ENCODE data around the gene MBOAT2. TPM values are rescaled to one million over a fixed set of nuclear protein-coding genes. Genes with fewer than 3 reads are reported as not detected.
A peak's percentile ranks its signal among the peaks of the same experiment; 100 is the strongest.

MBOAT2 gene
- total and polyA plus RNA-seq, 2 of the 13 experiments (the other 11 are each of a cell fraction or from before 2014, with no cell fraction given) = 0.11 to 0.36 TPM

- H3K4me3 ChIP-seq (replicated peaks in 1 of 3; ENCODE audit: insufficient read depth in 1 of 3, low read depth in 2 of 3, low read length in 3 of 3) = no peak overlapping the region
- H3K9ac ChIP-seq (ENCODE audit: insufficient read depth, low read depth, low read length) = no peak overlapping the region
- intact Hi-C loops (cut with micrococcal nuclease; ENCODE audit: unreplicated experiment) (no loop called here), in situ Hi-C loops (cut with HindIII; ENCODE audit: extremely low pct_ligation_motif_present, low pct_unique_long_range_greater_than_20kb) (no loop called here)
- FAIRE-seq = no peak
- no peaks in the 10 kb centered on the region for H3K36me3 ChIP-seq (replicated peaks in 1 of 2; ENCODE audit: control insufficient read depth in 1 of 2, insufficient read depth in 2 of 2, low read length in 2 of 2)
- no peaks in the 10 kb centered on the region for H3K79me2 ChIP-seq (ENCODE audit: insufficient read depth, low read length)
- POLR2A ChIA-PET = no interaction called here
- no peak for DNase-seq (ENCODE audit: low spot score)
- no TSS peak for BruUV-seq (replicated peaks)
- no peak overlapping the region for H2AFZ ChIP-seq (ENCODE audit: low read length)
- no peak overlapping the region for H3K27ac ChIP-seq (ENCODE audit: extremely low read length, insufficient read depth, low read length)
- peak; percentile 61; the same call in 1 of the 3 replicates for ATAC-seq
- H3K4me2 ChIP-seq (ENCODE audit: low read depth, low read length) = no peak overlapping the region
- H3K4me1 ChIP-seq (ENCODE audit: insufficient read depth, low read length) = peaks cover 16% of the 10 kb centered on the region
- H3K27me3 ChIP-seq (ENCODE audit: control insufficient read depth in 1 of 2, insufficient read depth in 2 of 2, low read length in 2 of 2) = peaks cover 0 to 24% of the 10 kb centered on the region in 2 experiments; a peak in 2 of 5 replicates
- no peaks in the 10 kb centered on the region for H3K9me3 ChIP-seq (ENCODE audit: low read length)
- CTCF ChIA-PET (ENCODE audit: low intra/inter-chr PET ratio, low total read pairs) = no interaction called here
- 48% methylated on average over 10 of the region's 10 CpGs for WGBS (ENCODE audit: low lambda C conversion rate)
- no peak for TF ChIP-seq TBX3 (IDR thresholded peaks at IDR 0.05; ENCODE audit: borderline replicate concordance)
- peak; percentile 74 for TF ChIP-seq MNT (IDR thresholded peaks at IDR 0.05)
- no peaks in the 10 kb centered on the region for H4K20me1 ChIP-seq (ENCODE audit: insufficient read depth, low read length)
These were observed 151.5 kb downstream of the MBOAT2 start for GRCh38 chr2:8851811-8852560.

- no peaks in the 10 kb centered on the region for H3K79me2 ChIP-seq (ENCODE audit: insufficient read depth, low read length)
- no peaks in the 10 kb centered on the region for H4K20me1 ChIP-seq (ENCODE audit: insufficient read depth, low read length)
- H3K9ac ChIP-seq (ENCODE audit: insufficient read depth, low read depth, low read length) = no peak overlapping the region
- intact Hi-C loops (cut with micrococcal nuclease; ENCODE audit: unreplicated experiment) (no loop called here), in situ Hi-C loops (cut with HindIII; ENCODE audit: extremely low pct_ligation_motif_present, low pct_unique_long_range_greater_than_20kb) (no loop called here)
- no peaks in the 10 kb centered on the region for H3K36me3 ChIP-seq (replicated peaks in 1 of 2; ENCODE audit: control insufficient read depth in 1 of 2, insufficient read depth in 2 of 2, low read length in 2 of 2)
- DNase-seq (ENCODE audit: low spot score) = no peak
- WGBS (ENCODE audit: low lambda C conversion rate) = 63% methylated on average over 8 of the region's 8 CpGs
- H2AFZ ChIP-seq (ENCODE audit: low read length) = no peak overlapping the region
- ATAC-seq = no peak
- peaks cover 16% of the 10 kb centered on the region for H3K4me1 ChIP-seq (ENCODE audit: insufficient read depth, low read length)
- no peak overlapping the region for H3K27ac ChIP-seq (ENCODE audit: extremely low read length, insufficient read depth, low read length)
- no peak overlapping the region for H3K4me2 ChIP-seq (ENCODE audit: low read depth, low read length)
- FAIRE-seq = no peak
- ChIA-PET POLR2A (no interaction called here), CTCF (ENCODE audit: low intra/inter-chr PET ratio, low total read pairs) (no interaction called here)
- no peak for TF ChIP-seq GFI1 (CRISPR knock-in tag; IDR thresholded peaks at IDR 0.05; ENCODE audit: borderline replicate concordance)
- no peak for TF ChIP-seq SALL2 (CRISPR knock-in tag; IDR thresholded peaks at IDR 0.05)
- TF ChIP-seq RELA (CRISPR knock-in tag; IDR thresholded peaks at IDR 0.05) = no peak
- TF ChIP-seq CREM (IDR thresholded peaks at IDR 0.05) = no peak
- no peak for TF ChIP-seq CREM (CRISPR knock-in tag; IDR thresholded peaks at IDR 0.05)
- TF ChIP-seq MNT (IDR thresholded peaks at IDR 0.05) = no peak
- TF ChIP-seq CREB1 (IDR thresholded peaks at IDR 0.05) = no peak
- TF ChIP-seq CREB1 (CRISPR knock-in tag; IDR thresholded peaks at IDR 0.05) = no peak
- no peak for TF ChIP-seq RBM39 (IDR thresholded peaks at IDR 0.05; ENCODE audit: low read depth, low read length, poor library complexity, severe bottlenecking)
- TF ChIP-seq NCOA2 (CRISPR knock-in tag; IDR thresholded peaks at IDR 0.05) = no peak
- TF ChIP-seq ZNF792 (CRISPR knock-in tag; IDR thresholded peaks at IDR 0.05) = no peak
- peaks cover 0 to 34% of the 10 kb centered on the region in 2 experiments; a peak in 3 of 5 replicates for H3K27me3 ChIP-seq (ENCODE audit: control insufficient read depth in 1 of 2, insufficient read depth in 2 of 2, low read length in 2 of 2)
- no peak overlapping the region for H3K4me3 ChIP-seq (replicated peaks in 1 of 3; ENCODE audit: insufficient read depth in 1 of 3, low read depth in 2 of 3, low read length in 3 of 3)
- H3K9me3 ChIP-seq (ENCODE audit: low read length) = no peaks in the 10 kb centered on the region
- no TSS peak for BruUV-seq (replicated peaks)
These were observed 152.5 kb downstream of the MBOAT2 start for GRCh38 chr2:8850845-8851487.

All from HepG2 (cell line).